ENCODE results near the gene FZR1. TPM values are rescaled to one million over a fixed set of nuclear protein-coding genes. Genes with fewer than 3 reads are reported as not detected.

FZR1 gene
- total RNA-seq, 6 donors from 2014 or later = 19.9 to 110 (median 37.5) TPM

GRCh38 chr19:3464587-3465235 lies 41.4 kb upstream of the FZR1 start:
- ATAC-seq (ENCODE audit: low FRiP score in 2 of 2) (no peak), DNase-seq (peak in 1 of 2 donors; percentile 71)
- 83 to 85% methylated on average over 6 to 27 of the region's 31 CpGs for WGBS, 2 donors
- Histone ChIP-seq H3K36me3 (peaks cover 6 to 45% (median 30%) of the 10 kb centered on the region in 4 donors), H3K27me3 (no peaks in the 10 kb centered on the region), H3K9me3 (no peaks in the 10 kb centered on the region), H3K4me3 (no peak overlapping the region), H3K4me1 (peaks cover 4 to 23% (median 10%) of the 10 kb centered on the region in 4 donors), H3K27ac (peak overlapping the region in 2 of 4 donors; percentile 34 to 59)
- TF ChIP-seq, protein P1, sequence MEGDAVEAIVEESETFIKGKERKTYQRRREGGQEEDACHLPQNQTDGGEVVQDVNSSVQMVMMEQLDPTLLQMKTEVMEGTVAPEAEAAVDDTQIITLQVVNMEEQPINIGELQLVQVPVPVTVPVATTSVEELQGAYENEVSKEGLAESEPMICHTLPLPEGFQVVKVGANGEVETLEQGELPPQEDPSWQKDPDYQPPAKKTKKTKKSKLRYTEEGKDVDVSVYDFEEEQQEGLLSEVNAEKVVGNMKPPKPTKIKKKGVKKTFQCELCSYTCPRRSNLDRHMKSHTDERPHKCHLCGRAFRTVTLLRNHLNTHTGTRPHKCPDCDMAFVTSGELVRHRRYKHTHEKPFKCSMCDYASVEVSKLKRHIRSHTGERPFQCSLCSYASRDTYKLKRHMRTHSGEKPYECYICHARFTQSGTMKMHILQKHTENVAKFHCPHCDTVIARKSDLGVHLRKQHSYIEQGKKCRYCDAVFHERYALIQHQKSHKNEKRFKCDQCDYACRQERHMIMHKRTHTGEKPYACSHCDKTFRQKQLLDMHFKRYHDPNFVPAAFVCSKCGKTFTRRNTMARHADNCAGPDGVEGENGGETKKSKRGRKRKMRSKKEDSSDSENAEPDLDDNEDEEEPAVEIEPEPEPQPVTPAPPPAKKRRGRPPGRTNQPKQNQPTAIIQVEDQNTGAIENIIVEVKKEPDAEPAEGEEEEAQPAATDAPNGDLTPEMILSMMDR (IDR thresholded peaks at IDR 0.05) = no peak
- TF ChIP-seq POLR2A (IDR thresholded peaks at IDR 0.05) = no peak
- TF ChIP-seq EP300 (IDR thresholded peaks at IDR 0.05) = no peak

- H3K27ac ChIP-seq = peak overlapping the region in 2 of 4 donors; percentile 19 to 52
- no peaks in the 10 kb centered on the region for H3K9me3 ChIP-seq
- TF ChIP-seq EP300 (IDR thresholded peaks at IDR 0.05) (no peak), POLR2AphosphoS5 (IDR thresholded peaks at IDR 0.05) (no peak), POLR2A (IDR thresholded peaks at IDR 0.05) (no peak)
- TF ChIP-seq, protein P1 (IDR thresholded peaks at IDR 0.05) = no peak
- 89 to 92% methylated on average over 7 of the region's 7 CpGs for WGBS, 2 donors
- no peak overlapping the region for H3K4me3 ChIP-seq
- H3K4me1 ChIP-seq = peaks cover 0 to 15% (median 4%) of the 10 kb centered on the region in 4 donors
- H3K36me3 ChIP-seq = peaks cover 6 to 40% (median 26%) of the 10 kb centered on the region in 4 donors
- DNase-seq (no peak), ATAC-seq (ENCODE audit: low FRiP score in 2 of 2) (no peak)
- no peaks in the 10 kb centered on the region for H3K27me3 ChIP-seq
Observed at GRCh38 chr19:3465552-3465951, 40.6 kb upstream of the FZR1 start.

- Histone ChIP-seq H3K9me3 (no peaks in the 10 kb centered on the region), H3K36me3 (peaks cover 6 to 31% (median 24%) of the 10 kb centered on the region in 4 donors), H3K4me3 (no peak overlapping the region), H3K27ac (peak overlapping the region in 2 of 4 donors; percentile 19 to 52), H3K27me3 (no peaks in the 10 kb centered on the region), H3K4me1 (peaks cover 0 to 10% (median 4%) of the 10 kb centered on the region in 4 donors)
- TF ChIP-seq, protein P1 (IDR thresholded peaks at IDR 0.05) = no peak
- peak in 1 of 2 donors; percentile 12 for TF ChIP-seq POLR2AphosphoS5 (IDR thresholded peaks at IDR 0.05)
- DNase-seq = no peak
- no peak for ATAC-seq (ENCODE audit: low FRiP score in 2 of 2)
- 83 to 88% methylated on average over 9 of the region's 9 CpGs for WGBS, 2 donors
Observed at GRCh38 chr19:3466635-3467034, 39.5 kb upstream of the FZR1 start.

- Histone ChIP-seq H3K9me3 (no peaks in the 10 kb centered on the region), H3K4me1 (peaks cover 0 to 18% (median 10%) of the 10 kb centered on the region in 4 donors), H3K27ac (peak overlapping the region in 2 of 4 donors; percentile 48 to 64), H3K27me3 (no peaks in the 10 kb centered on the region), H3K4me3 (no peak overlapping the region), H3K36me3 (peaks cover 6 to 23% (median 19%) of the 10 kb centered on the region in 4 donors)
- DNase-seq (no peak), ATAC-seq (ENCODE audit: low FRiP score in 2 of 2) (no peak)
- WGBS, 2 donors = 88 to 91% methylated on average over 7 to 8 of the region's 10 CpGs
- TF ChIP-seq, protein P1 (IDR thresholded peaks at IDR 0.05) = no peak
- TF ChIP-seq EP300 (IDR thresholded peaks at IDR 0.05) (no peak), POLR2AphosphoS5 (IDR thresholded peaks at IDR 0.05) (no peak), POLR2A (IDR thresholded peaks at IDR 0.05) (no peak)
Observed at GRCh38 chr19:3467437-3468198, 38.5 kb upstream of the FZR1 start.
